ENCODE measurements around the gene HCN2.

- no peak for TF ChIP-seq CTCF (IDR thresholded peaks at IDR 0.05 in 8 of 11, conservative IDR thresholded peaks at IDR 0.05 in 3 of 11)
- no peak for TF ChIP-seq POLR2A (IDR thresholded peaks at IDR 0.05)
- TF ChIP-seq POLR2AphosphoS5 (IDR thresholded peaks at IDR 0.05), result no peak
Measured at GRCh38 chr19:608155-609003, 18.7 kb downstream of the HCN2 start.
